SK-N-SH (cell line): ENCODE data around the gene MTREX. TPM values are rescaled to one million over a fixed set of nuclear protein-coding genes. Genes with fewer than 3 reads are reported as not detected.

Experiments used
- CTCF ChIA-PET: fragments of 300-600, 350-600 bp; formaldehyde crosslinking; extraction: SDS; loops from one replicate; lab custom pipeline; 2021; lab: Yijun Ruan, JAX
- POLR2A ChIA-PET: fragments of 350-600 bp; sonication (Branson Sonifier 250); formaldehyde crosslinking; extraction: SDS; loops from one replicate; lab custom pipeline; 2020; ENCODE audit warnings: antibody characterized with exemption, inconsistent platforms; lab: Yijun Ruan, JAX
- DNase-seq: peaks from one replicate; pipeline ENCODE4 v3.0.0; 2012
- H2AFZ ChIP-seq: fragments of 200-600 bp; sonication (generic); 2 replicates; pipeline ENCODE4 v1.8.1; 2016; ENCODE audit warnings: antibody characterized with exemption, mild to moderate bottlenecking, low read depth
- H3F3A ChIP-seq: fragments of 200-600 bp; sonication (generic); replicated peaks from 2 replicates; pipeline ENCODE3; 2016; ENCODE audit warnings: antibody characterized with exemption, mild to moderate bottlenecking; ENCODE audit not compliant: insufficient read depth
- H3K27ac ChIP-seq, 2 experiments: fragments of 200-500 bp in 1 of 2; fragments of 200-600 bp in 1 of 2; sonication (Bioruptor generic) in 1 of 2; sonication (generic), shearing (Covaris generic) in 1 of 2; 2 replicates each; pipeline versions ENCODE4 v1.5.1 to v1.6.1; 2014 to 2016; ENCODE audit warnings: low read depth in 2 of 2, inconsistent platforms in 1 of 2, low read length in 1 of 2, mild to moderate bottlenecking in 1 of 2, mixed read lengths in 1 of 2
- H3K27me3 ChIP-seq: fragments of 200-600 bp; sonication (generic), shearing (Covaris generic); 2 replicates; pipeline ENCODE4 v1.6.1; 2016; ENCODE audit warnings: mixed run types; ENCODE audit not compliant: insufficient read depth
- H3K36me3 ChIP-seq, 2 experiments: fragments of 200-500 bp in 1 of 2; fragments of 200-600 bp in 1 of 2; sonication (Bioruptor generic) in 1 of 2; sonication (generic) in 1 of 2; replicated peaks in 1 of 2; 2 replicates each; pipeline versions ENCODE3 to v1.5.1; 2014 to 2016; ENCODE audit warnings: low read length in 1 of 2, mild to moderate bottlenecking in 1 of 2; ENCODE audit not compliant: insufficient read depth in 2 of 2, control insufficient read depth in 1 of 2
- H3K4me1 ChIP-seq, 2 experiments: fragments of 200-500 bp in 1 of 2; fragments of 200-600 bp in 1 of 2; sonication (Bioruptor generic) in 1 of 2; sonication (generic), shearing (Covaris generic) in 1 of 2; 2 replicates each; pipeline versions ENCODE4 v1.5.1 to v1.6.1; 2014 to 2016; ENCODE audit warnings: low read depth in 1 of 2, low read length in 1 of 2, mixed run types in 1 of 2; ENCODE audit not compliant: insufficient read depth in 2 of 2, control insufficient read depth in 1 of 2
- H3K4me2 ChIP-seq: fragments of 200-600 bp; sonication (generic), shearing (Covaris generic); 2 replicates; pipeline ENCODE4 v1.6.1; 2017; ENCODE audit warnings: mixed run types
- H3K4me3 ChIP-seq, 2 experiments: fragments of 200-500 bp in 1 of 2; fragments of 200-600 bp in 1 of 2; sonication (Bioruptor generic) in 1 of 2; sonication (generic), shearing (Covaris generic) in 1 of 2; 2 replicates each; pipeline versions ENCODE4 v1.5.1 to v1.8.1; 2014 to 2016; ENCODE audit warnings: low read depth in 2 of 2, inconsistent platforms in 1 of 2, low read length in 1 of 2, mild to moderate bottlenecking in 1 of 2, mixed read lengths in 1 of 2, moderate library complexity in 1 of 2
- H3K79me2 ChIP-seq: fragments of 200-600 bp; sonication (generic); 2 replicates; pipeline ENCODE4 v1.8.1; 2017; ENCODE audit warnings: mild to moderate bottlenecking; ENCODE audit not compliant: insufficient read depth
- H3K9ac ChIP-seq: fragments of 200-600 bp; sonication (generic); 2 replicates; pipeline ENCODE4 v1.6.1; 2017; ENCODE audit warnings: mixed run types
- H3K9me2 ChIP-seq: fragments of 200-600 bp; sonication (generic); 2 replicates; pipeline ENCODE4 v1.6.1; 2017; ENCODE audit warnings: mixed run types
- H3K9me3 ChIP-seq: fragments of 200-600 bp; sonication (generic); 2 replicates; pipeline ENCODE4 v1.6.1; 2017; ENCODE audit warnings: mixed run types, mild to moderate bottlenecking, moderate library complexity
- H4K20me1 ChIP-seq: fragments of 200-600 bp; sonication (generic); 2 replicates; pipeline ENCODE4 v1.6.1; 2017; ENCODE audit warnings: mild to moderate bottlenecking, mixed run types; ENCODE audit not compliant: insufficient read depth
- EZH2phosphoT487 ChIP-seq: fragments of 200-600 bp; sonication (generic); IDR thresholded peaks from 2 replicates; pipeline ENCODE4 v1.6.1; 2017; ENCODE audit warnings: low read depth, mixed run types, mild to moderate bottlenecking, antibody characterized with exemption, moderate library complexity, borderline replicate concordance
- FOXJ3 ChIP-seq: sonication (generic); formaldehyde crosslinking; IDR thresholded peaks from 2 replicates; pipeline ENCODE4 v1.5.1; 2020; ENCODE audit warnings: mild to moderate bottlenecking, missing genetic modification reagents
- FOXM1 ChIP-seq: IDR thresholded peaks from 2 replicates; pipeline ENCODE4 v1.4.0; 2012; ENCODE audit warnings: low read depth, mild to moderate bottlenecking
- GATA2 ChIP-seq: sonication (generic); formaldehyde crosslinking; IDR thresholded peaks from 2 replicates; pipeline ENCODE4 v1.5.0; 2020; ENCODE audit warnings: mild to moderate bottlenecking, missing genetic modification reagents
- MEF2A ChIP-seq: IDR thresholded peaks from 2 replicates; pipeline ENCODE4 v1.4.0; 2012; ENCODE audit warnings: low read depth, borderline replicate concordance
- NFIC ChIP-seq: IDR thresholded peaks from 2 replicates; pipeline ENCODE4 v1.4.0; 2012; ENCODE audit warnings: borderline replicate concordance
- NRF1 ChIP-seq: IDR thresholded peaks from 2 replicates; pipeline ENCODE4 v1.6.1; 2012; ENCODE audit warnings: low read depth, mild to moderate bottlenecking, low read length
- RXRA ChIP-seq: IDR thresholded peaks from 2 replicates; pipeline ENCODE4 v1.4.0; 2012; ENCODE audit warnings: low read depth, mild to moderate bottlenecking, borderline replicate concordance
- SMC3 ChIP-seq: IDR thresholded peaks from 2 replicates; pipeline ENCODE4 v1.6.1; 2012; ENCODE audit warnings: low read depth, low read length, improper control_type of control experiment
- TCF12 ChIP-seq: IDR thresholded peaks from 2 replicates; pipeline ENCODE4 v1.4.0; 2012
- WGBS: methylation state at CpG from one replicate; pipeline ENCODE4 v1.1.6; 2017; ENCODE audit warnings: low lambda C conversion rate; 5-methylcytosine and 5-hydroxymethylcytosine counted together
- polyA plus RNA-seq, 3 experiments: library from polyadenylated mRNA; depleted of rRNA; stranded (reverse); fragments of >200 nt; gene quantifications; 2 replicates each; pipeline ENCODE4 v1.2.3, GENCODE V29; 2012
- TF ChIP-seq, protein P1 (sequence below): IDR thresholded peaks from 2 replicates; pipeline ENCODE4 v1.6.1; 2012; ENCODE audit warnings: mild to moderate bottlenecking, low read depth, low read length, moderate library complexity

The MTREX gene
- polyA plus RNA-seq, 1 of the 3 experiments (the other 2 are of a cell fraction): 11.2 TPM

GRCh38 chr5:55429221-55429612 lies 121.4 kb downstream of the MTREX start:
- ChIA-PET POLR2A (no interaction called here), CTCF (interaction anchor here (1.1 to 2.0 kb wide), 4 partner anchors 27 to 264 kb away, joined by 3 to 5 read pairs (median 4); no protein-coding TSS in a partner anchor)
- Histone ChIP-seq H3K27me3 (no peaks in the 10 kb centered on the region), H3K79me2 (peaks cover 10% of the 10 kb centered on the region; the same call in 1 of the 2 replicates), H3K27ac (no peak overlapping the region), H3F3A (peaks cover 16% of the 10 kb centered on the region), H3K9me3 (no peaks in the 10 kb centered on the region), H3K9me2 (no peaks in the 10 kb centered on the region), H3K4me3 (no peak overlapping the region), H3K4me2 (no peak overlapping the region), H3K9ac (no peak overlapping the region), H4K20me1 (no peaks in the 10 kb centered on the region), H3K36me3 (peaks cover 28 to 64% of the 10 kb centered on the region in 2 experiments), H3K4me1 (peaks cover 0 to 13% of the 10 kb centered on the region in 2 experiments; a peak in 2 of 4 replicates), H2AFZ (no peak overlapping the region)
- DNase-seq: no peak
- TF ChIP-seq MEF2A (no peak), NRF1 (no peak), SMC3 (no peak), FOXM1 (no peak)
- TF ChIP-seq, protein P1, sequence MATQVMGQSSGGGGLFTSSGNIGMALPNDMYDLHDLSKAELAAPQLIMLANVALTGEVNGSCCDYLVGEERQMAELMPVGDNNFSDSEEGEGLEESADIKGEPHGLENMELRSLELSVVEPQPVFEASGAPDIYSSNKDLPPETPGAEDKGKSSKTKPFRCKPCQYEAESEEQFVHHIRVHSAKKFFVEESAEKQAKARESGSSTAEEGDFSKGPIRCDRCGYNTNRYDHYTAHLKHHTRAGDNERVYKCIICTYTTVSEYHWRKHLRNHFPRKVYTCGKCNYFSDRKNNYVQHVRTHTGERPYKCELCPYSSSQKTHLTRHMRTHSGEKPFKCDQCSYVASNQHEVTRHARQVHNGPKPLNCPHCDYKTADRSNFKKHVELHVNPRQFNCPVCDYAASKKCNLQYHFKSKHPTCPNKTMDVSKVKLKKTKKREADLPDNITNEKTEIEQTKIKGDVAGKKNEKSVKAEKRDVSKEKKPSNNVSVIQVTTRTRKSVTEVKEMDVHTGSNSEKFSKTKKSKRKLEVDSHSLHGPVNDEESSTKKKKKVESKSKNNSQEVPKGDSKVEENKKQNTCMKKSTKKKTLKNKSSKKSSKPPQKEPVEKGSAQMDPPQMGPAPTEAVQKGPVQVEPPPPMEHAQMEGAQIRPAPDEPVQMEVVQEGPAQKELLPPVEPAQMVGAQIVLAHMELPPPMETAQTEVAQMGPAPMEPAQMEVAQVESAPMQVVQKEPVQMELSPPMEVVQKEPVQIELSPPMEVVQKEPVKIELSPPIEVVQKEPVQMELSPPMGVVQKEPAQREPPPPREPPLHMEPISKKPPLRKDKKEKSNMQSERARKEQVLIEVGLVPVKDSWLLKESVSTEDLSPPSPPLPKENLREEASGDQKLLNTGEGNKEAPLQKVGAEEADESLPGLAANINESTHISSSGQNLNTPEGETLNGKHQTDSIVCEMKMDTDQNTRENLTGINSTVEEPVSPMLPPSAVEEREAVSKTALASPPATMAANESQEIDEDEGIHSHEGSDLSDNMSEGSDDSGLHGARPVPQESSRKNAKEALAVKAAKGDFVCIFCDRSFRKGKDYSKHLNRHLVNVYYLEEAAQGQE: no peak
- 56% methylated on average over 2 of the region's 2 CpGs for WGBS

GRCh38 chr5:55429613-55430253 lies 121.9 kb downstream of the MTREX start:
- no peaks in the 10 kb centered on the region for H3K9me2 ChIP-seq
- H3K4me2 ChIP-seq: no peak overlapping the region
- H3K27ac ChIP-seq: no peak overlapping the region; a peak in 1 of 4 replicates
- no peaks in the 10 kb centered on the region for H3K27me3 ChIP-seq
- peaks cover 0 to 13% of the 10 kb centered on the region in 2 experiments; a peak in 2 of 4 replicates for H3K4me1 ChIP-seq
- 60% methylated on average over 2 of the region's 9 CpGs for WGBS
- no peak overlapping the region for H3K9ac ChIP-seq
- peaks cover 19% of the 10 kb centered on the region for H3F3A ChIP-seq
- DNase-seq: peak; percentile 35
- H3K36me3 ChIP-seq: peaks cover 23 to 62% of the 10 kb centered on the region in 2 experiments
- no peaks in the 10 kb centered on the region for H3K9me3 ChIP-seq
- no peak overlapping the region for H2AFZ ChIP-seq
- no peaks in the 10 kb centered on the region for H4K20me1 ChIP-seq
- H3K4me3 ChIP-seq: no peak overlapping the region; a peak in 1 of 4 replicates
- no peak for TF ChIP-seq EZH2phosphoT487
- no peak for TF ChIP-seq FOXJ3 (CRISPR knock-in tag)
- TF ChIP-seq NFIC: peak; percentile 41; the same call in 1 of the 2 replicates
- TF ChIP-seq TCF12: peak; percentile 25; the same call in 1 of the 2 replicates
- no peak for TF ChIP-seq NRF1
- TF ChIP-seq RXRA: no peak
- peak; percentile 33; the same call in 1 of the 2 replicates for TF ChIP-seq GATA2
- TF ChIP-seq, all 33 proteins: peak for 3
- peaks cover 14% of the 10 kb centered on the region; the same call in 1 of the 2 replicates for H3K79me2 ChIP-seq
- CTCF ChIA-PET: interaction anchor here (1.1 to 2.0 kb wide), 4 partner anchors 27 to 263 kb away, joined by 3 to 5 read pairs (median 4); no protein-coding TSS in a partner anchor
- POLR2A ChIA-PET: no interaction called here
